ENCODE measurements around the gene ZC3H12D. TPM values are rescaled to one million over a fixed set of nuclear protein-coding genes. Genes with fewer than 3 reads are reported as not detected.
"Not testable (repeated sequence)": the region's sequence is repeated elsewhere in the genome, so short reads cannot be mapped to it uniquely, and the experiment has no call there.

Gene ZC3H12D
- total and polyA plus RNA-seq, 2 donors (not counting 3 experiments of a cell fraction or from before 2014, with no cell fraction given): 0.06 TPM; not detected in 1

DNA sequence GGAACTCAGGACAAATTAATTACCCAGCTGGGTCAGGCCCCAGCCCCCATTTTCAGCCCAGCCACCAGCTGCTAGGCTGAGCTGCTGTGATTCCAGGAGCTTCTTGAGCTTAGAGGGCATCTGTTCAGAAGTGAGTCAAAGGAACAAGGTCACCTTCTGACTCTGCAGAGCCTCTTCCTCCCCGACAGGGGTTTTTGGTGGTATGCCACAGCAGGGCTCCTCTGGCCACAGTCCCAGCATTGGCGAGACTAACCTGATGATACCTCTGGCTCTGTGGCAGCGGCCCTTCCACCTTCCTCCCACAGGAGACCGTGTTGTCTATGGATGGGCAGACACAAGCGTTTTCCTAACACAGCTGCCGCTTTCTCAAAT, 39.7 kb downstream of the ZC3H12D start:
- Histone ChIP-seq H3K79me2 (ENCODE audit: control insufficient read depth, insufficient read depth, low read length) (no peaks in the 10 kb centered on the region), H3K9ac (replicated peaks; ENCODE audit: extremely low read depth, insufficient read depth, low read length) (no peak overlapping the region), H3K4me3 (replicated peaks in 1 of 3; ENCODE audit: insufficient read depth in 1 of 3, low read depth in 1 of 3, low read length in 3 of 3) (no peak overlapping the region), H3K27ac (ENCODE audit: insufficient read depth, low read depth, low read length) (no peak overlapping the region), H3K9me1 (replicated peaks; ENCODE audit: control insufficient read depth, extremely low read depth, insufficient read depth, low read length) (no peaks in the 10 kb centered on the region), H4K20me1 (replicated peaks; ENCODE audit: control insufficient read depth, extremely low read depth, insufficient read depth, low read length) (no peaks in the 10 kb centered on the region), H3K4me1 (ENCODE audit: control insufficient read depth, extremely low read depth, insufficient read depth, low read length) (no peaks in the 10 kb centered on the region), H3K27me3 (ENCODE audit: control insufficient read depth in 2 of 2, insufficient read depth in 2 of 2, low read length in 2 of 2) (peaks cover 1 to 2% of the 10 kb centered on the region in 2 experiments), H2AFZ (ENCODE audit: low read depth, low read length) (no peak overlapping the region), H3K9me3 (replicated peaks; ENCODE audit: control insufficient read depth, insufficient read depth, low read length) (no peaks in the 10 kb centered on the region), H3K36me3 (ENCODE audit: control insufficient read depth in 2 of 2, extremely low read depth in 1 of 2, insufficient read depth in 2 of 2, low read length in 2 of 2) (no peaks in the 10 kb centered on the region), H3K4me2 (ENCODE audit: insufficient read depth, low read length) (no peak overlapping the region)
- intact Hi-C loops (cut with micrococcal nuclease) (no loop called here), dilution Hi-C loops (cut with MboI; ENCODE audit: extremely low pct_ligation_motif_present, low sequenced_read_pairs) (no loop called here)
- no TSS peak for BruUV-seq (replicated peaks)
- no peak for DNase-seq (ENCODE audit: low read depth, low spot score)
- ChIA-PET POLR2A (no interaction called here), CTCF (interaction anchor here (1.4 kb wide), 1 partner anchor 420 kb away, joined by 3 read pairs; no protein-coding TSS in a partner anchor)
- TF ChIP-seq POLR2AphosphoS5 (IDR thresholded peaks at IDR 0.05; ENCODE audit: insufficient read depth, low read depth, low read length) (no peak), FOS (IDR thresholded peaks at IDR 0.05; ENCODE audit: borderline replicate concordance, insufficient read depth, low read length) (no peak), POLR2A (IDR thresholded peaks at IDR 0.05; ENCODE audit: low read depth, low read length) (no peak), JUN (IDR thresholded peaks at IDR 0.05; ENCODE audit: borderline replicate concordance, insufficient read depth, insufficient read length, low read depth) (no peak), MYC (IDR thresholded peaks at IDR 0.05; ENCODE audit: low read depth, low read length) (no peak)
- TF ChIP-seq, protein P1, sequence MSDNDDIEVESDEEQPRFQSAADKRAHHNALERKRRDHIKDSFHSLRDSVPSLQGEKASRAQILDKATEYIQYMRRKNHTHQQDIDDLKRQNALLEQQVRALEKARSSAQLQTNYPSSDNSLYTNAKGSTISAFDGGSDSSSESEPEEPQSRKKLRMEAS (IDR thresholded peaks at IDR 0.05; ENCODE audit: insufficient read depth, insufficient read length): no peak
- no peak for FAIRE-seq

DNA sequence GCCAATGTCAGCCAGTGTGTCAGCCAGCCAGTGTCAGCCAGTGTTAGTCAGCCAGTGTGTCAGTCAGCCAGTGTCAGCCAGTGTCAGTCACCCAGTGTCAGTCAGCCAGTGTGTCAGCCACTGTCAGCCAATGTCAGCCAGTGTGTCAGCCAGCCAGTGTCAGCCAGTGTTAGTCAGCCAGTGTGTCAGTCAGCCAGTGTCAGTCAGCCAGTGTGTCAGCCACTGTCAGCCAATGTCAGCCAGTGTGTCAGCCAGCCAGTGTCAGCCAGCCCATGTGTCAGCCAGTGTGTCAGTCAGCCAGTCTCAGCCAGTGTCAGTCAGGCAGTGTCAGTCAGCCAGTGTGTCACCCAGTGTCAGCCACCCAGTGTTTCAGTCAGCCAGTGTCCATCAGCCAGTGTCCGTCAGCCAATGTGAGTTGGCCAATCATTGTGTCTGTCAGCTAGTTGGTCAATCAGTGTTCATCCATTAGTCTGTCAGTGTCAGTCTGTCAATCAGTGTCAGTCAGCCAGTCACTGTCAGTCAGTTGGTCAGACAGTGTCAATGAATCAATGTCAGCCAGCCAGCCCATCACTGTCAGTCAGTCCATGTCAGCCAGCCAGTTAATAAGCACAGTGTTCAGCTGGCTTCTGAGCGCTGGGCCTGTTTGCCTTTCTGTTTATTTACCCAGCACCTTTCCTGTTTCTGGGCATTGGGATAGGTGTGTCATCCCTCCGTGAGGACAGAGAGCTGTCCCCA, 40.3 kb downstream of the ZC3H12D start:
- H3K4me1 ChIP-seq (ENCODE audit: control insufficient read depth, extremely low read depth, insufficient read depth, low read length); H3K79me2 ChIP-seq (ENCODE audit: control insufficient read depth, insufficient read depth, low read length); H3K27me3 ChIP-seq (ENCODE audit: control insufficient read depth in 2 of 2, insufficient read depth in 2 of 2, low read length in 2 of 2); BruUV-seq (replicated peaks); FAIRE-seq; DNase-seq (ENCODE audit: low read depth, low spot score); H2AFZ ChIP-seq (ENCODE audit: low read depth, low read length); intact Hi-C loops (cut with micrococcal nuclease); dilution Hi-C loops (cut with MboI; ENCODE audit: extremely low pct_ligation_motif_present, low sequenced_read_pairs); POLR2A ChIA-PET; H3K4me2 ChIP-seq (ENCODE audit: insufficient read depth, low read length); H3K27ac ChIP-seq (ENCODE audit: insufficient read depth, low read depth, low read length); H3K4me3 ChIP-seq (replicated peaks in 1 of 3; ENCODE audit: insufficient read depth in 1 of 3, low read depth in 1 of 3, low read length in 3 of 3); H3K9me1 ChIP-seq (replicated peaks; ENCODE audit: control insufficient read depth, extremely low read depth, insufficient read depth, low read length); H3K9me3 ChIP-seq (replicated peaks; ENCODE audit: control insufficient read depth, insufficient read depth, low read length); H4K20me1 ChIP-seq (replicated peaks; ENCODE audit: control insufficient read depth, extremely low read depth, insufficient read depth, low read length); H3K9ac ChIP-seq (replicated peaks; ENCODE audit: extremely low read depth, insufficient read depth, low read length); H3K36me3 ChIP-seq (ENCODE audit: control insufficient read depth in 2 of 2, extremely low read depth in 1 of 2, insufficient read depth in 2 of 2, low read length in 2 of 2): not testable (repeated sequence)
- CTCF ChIA-PET: interaction anchor here (1.4 kb wide), 1 partner anchor 420 kb away, joined by 3 read pairs; no protein-coding TSS in a partner anchor

All from endothelial cell of umbilical vein (primary cell).